SK-N-MC (cell line): ENCODE data around the gene GRM8.

Experiments used
- EZH2 ChIP-seq: fragments of 200-600 bp; sonication (generic); IDR thresholded peaks from one replicate; pipeline ENCODE4 v1.6.1; 2017; ENCODE audit warnings: antibody characterized with exemption
- POLR2AphosphoS5 ChIP-seq: IDR thresholded peaks from 2 replicates; pipeline ENCODE4 v1.6.1; 2012; ENCODE audit warnings: mild to moderate bottlenecking, low read depth, low read length, borderline replicate concordance

GRCh38 chr7:126988022-126988421, 264.7 kb downstream of the GRM8 start:
- no peak for TF ChIP-seq EZH2
- TF ChIP-seq POLR2AphosphoS5, result no peak
